GM12872 (cell line): ENCODE results near the gene PPP1R7.

Experiments
- CTCF ChIP-seq: IDR thresholded peaks from 3 replicates; pipeline ENCODE4 v1.5.1; 2011; ENCODE audit warnings: low read depth, mild to moderate bottlenecking, low read length, moderate library complexity; ENCODE audit not compliant: insufficient read depth

The PPP1R7 gene

GRCh38 chr2:241179899-241180298 lies 29.6 kb downstream of the PPP1R7 start:
- TF ChIP-seq CTCF, result no peak

- no peak for TF ChIP-seq CTCF
These were observed 30.2 kb downstream of the PPP1R7 start for GRCh38 chr2:241180495-241180894.

GRCh38 chr2:241182126-241182525 lies 31.9 kb downstream of the PPP1R7 start:
- TF ChIP-seq CTCF, result no peak

GRCh38 chr2:241182531-241183133 lies 32.4 kb downstream of the PPP1R7 start:
- no peak for TF ChIP-seq CTCF

DNA sequence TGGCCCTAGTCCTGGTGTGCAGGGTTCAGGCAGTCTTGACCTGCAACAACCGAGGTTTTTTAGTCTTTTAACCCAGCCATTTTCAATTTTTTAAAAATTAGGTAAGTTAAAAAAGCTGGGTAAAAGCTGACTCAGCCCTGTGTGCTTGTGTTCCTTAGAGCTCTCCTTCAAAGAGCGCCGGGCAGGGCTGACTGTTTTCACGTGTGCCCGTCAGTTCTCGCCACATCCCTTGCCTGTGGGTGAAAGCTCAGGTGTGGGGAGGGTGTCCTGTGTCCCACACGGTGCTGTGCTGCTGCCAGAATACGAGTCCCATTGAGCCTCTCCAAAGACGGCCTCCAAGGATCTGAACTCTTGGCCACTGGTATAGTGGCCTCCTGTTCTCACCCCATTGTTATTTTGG lies 33.0 kb downstream of the PPP1R7 start:
- TF ChIP-seq CTCF, result no peak

DNA sequence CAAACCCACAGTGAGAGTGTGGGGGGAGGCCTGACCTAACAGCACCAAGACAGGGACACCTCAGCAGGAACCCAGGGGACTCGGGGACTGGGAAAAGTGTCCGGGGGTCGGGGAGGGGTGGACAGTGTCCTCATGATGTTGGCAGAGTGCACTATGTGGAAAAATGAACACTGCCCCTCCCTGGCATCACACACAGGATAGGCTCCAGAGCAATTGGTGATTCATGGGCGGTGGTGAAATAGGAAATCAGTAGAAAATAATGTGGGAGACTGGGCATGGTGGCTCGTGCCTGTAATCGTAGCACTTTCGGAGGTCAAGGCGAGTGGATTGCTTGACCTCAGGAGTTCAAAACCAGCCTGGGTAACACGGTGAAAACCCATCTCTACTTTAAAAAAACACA lies 34.6 kb downstream of the PPP1R7 start:
- TF ChIP-seq CTCF, result no peak

DNA sequence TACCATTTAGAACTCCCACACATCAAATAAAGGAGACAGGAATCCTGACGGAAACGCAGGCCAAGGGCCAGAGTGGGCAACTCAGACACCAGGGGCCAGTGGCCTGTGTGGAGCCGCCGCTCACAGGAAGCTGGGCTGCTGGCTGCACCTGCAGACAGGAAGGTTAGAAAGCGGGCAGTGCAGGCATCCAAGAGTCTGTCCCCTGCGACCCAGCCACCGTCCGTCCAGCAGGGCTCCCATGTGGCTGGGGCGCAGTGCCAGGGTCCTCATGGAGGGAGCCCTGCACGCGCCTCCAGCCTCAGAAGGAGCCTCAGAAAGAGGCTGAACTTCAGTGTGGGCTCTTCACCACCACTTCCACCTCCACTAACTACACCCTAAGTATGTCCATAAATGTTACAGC lies 35.7 kb downstream of the PPP1R7 start:
- no peak for TF ChIP-seq CTCF
